ENCODE data around the gene DES.
"Not testable (repeated sequence)": the region's sequence is repeated elsewhere in the genome, so short reads cannot be mapped to it uniquely, and the experiment has no call there.

The DES gene

GRCh38 chr2:219388907-219389156 is 29.3 kb upstream of the DES start:
- no peak for TF ChIP-seq CTCF (IDR thresholded peaks at IDR 0.05; ENCODE audit: insufficient read depth, low read depth, low read length, missing control alignments)
- peak overlapping the region; percentile 56 for H3K4me3 ChIP-seq (ENCODE audit: low read depth, low read length)
- no peak for DNase-seq (ENCODE audit: low read depth)

- TF ChIP-seq CTCF (IDR thresholded peaks at IDR 0.05; ENCODE audit: insufficient read depth, low read depth, low read length, missing control alignments), result no peak
- no peak overlapping the region for H3K4me3 ChIP-seq (ENCODE audit: low read depth, low read length)
- DNase-seq (ENCODE audit: low read depth), result no peak
These were observed 25.4 kb upstream of the DES start for GRCh38 chr2:219392754-219393153.

- not testable (repeated sequence) for DNase-seq (ENCODE audit: low read depth); H3K4me3 ChIP-seq (ENCODE audit: low read depth, low read length)
These were observed 23.1 kb upstream of the DES start for GRCh38 chr2:219395056-219395455.

- DNase-seq (ENCODE audit: low read depth), result no peak
- H3K4me3 ChIP-seq (ENCODE audit: low read depth, low read length), result no peak overlapping the region
- no peak for TF ChIP-seq CTCF (IDR thresholded peaks at IDR 0.05; ENCODE audit: insufficient read depth, low read depth, low read length, missing control alignments)
These were observed 22.6 kb upstream of the DES start for GRCh38 chr2:219395609-219396008.

- no peak for DNase-seq (ENCODE audit: low read depth)
- H3K4me3 ChIP-seq (ENCODE audit: low read depth, low read length), result no peak overlapping the region
- TF ChIP-seq CTCF (IDR thresholded peaks at IDR 0.05; ENCODE audit: insufficient read depth, low read depth, low read length, missing control alignments), result no peak
These were observed 21.2 kb upstream of the DES start for GRCh38 chr2:219396863-219397457.

- no peak for TF ChIP-seq CTCF (IDR thresholded peaks at IDR 0.05; ENCODE audit: insufficient read depth, low read depth, low read length, missing control alignments)
- DNase-seq (ENCODE audit: low read depth), result no peak
- no peak overlapping the region for H3K4me3 ChIP-seq (ENCODE audit: low read depth, low read length)
These were observed 19.3 kb upstream of the DES start for GRCh38 chr2:219398721-219399363.

GRCh38 chr2:219399716-219400478 is 18.3 kb upstream of the DES start:
- no peak for TF ChIP-seq CTCF (IDR thresholded peaks at IDR 0.05; ENCODE audit: insufficient read depth, low read depth, low read length, missing control alignments)
- no peak overlapping the region for H3K4me3 ChIP-seq (ENCODE audit: low read depth, low read length)
- no peak for DNase-seq (ENCODE audit: low read depth)

Measured in GM12865 (cell line).